Cardiac fibroblast (primary cell): ENCODE measurements around the gene RSPRY1.
A peak's percentile ranks its signal among the peaks of the same experiment; 100 is the strongest.

ENCODE experiments used
- DNase-seq, 2 donors: peaks; one replicate each; pipeline versions ENCODE4 v3.0.0 to v3.0.0-alpha.2; 2010; ENCODE audit warnings: low read depth in 2 of 2
- H3K4me3 ChIP-seq, 2 donors: replicated peaks in 1 of 2; 1 replicate in 1 of 2; 2 replicates in 1 of 2; pipeline ENCODE4 v1.5.1; 2011; ENCODE audit warnings: low read depth in 2 of 2, low read length in 2 of 2, mild to moderate bottlenecking in 2 of 2, moderate library complexity in 1 of 2
- TF ChIP-seq, protein P1 (sequence below): IDR thresholded peaks from one replicate; pipeline ENCODE4 v1.5.1; 2011; ENCODE audit warnings: low read depth, mild to moderate bottlenecking, low read length, inconsistent platforms

RSPRY1 gene

DNA sequence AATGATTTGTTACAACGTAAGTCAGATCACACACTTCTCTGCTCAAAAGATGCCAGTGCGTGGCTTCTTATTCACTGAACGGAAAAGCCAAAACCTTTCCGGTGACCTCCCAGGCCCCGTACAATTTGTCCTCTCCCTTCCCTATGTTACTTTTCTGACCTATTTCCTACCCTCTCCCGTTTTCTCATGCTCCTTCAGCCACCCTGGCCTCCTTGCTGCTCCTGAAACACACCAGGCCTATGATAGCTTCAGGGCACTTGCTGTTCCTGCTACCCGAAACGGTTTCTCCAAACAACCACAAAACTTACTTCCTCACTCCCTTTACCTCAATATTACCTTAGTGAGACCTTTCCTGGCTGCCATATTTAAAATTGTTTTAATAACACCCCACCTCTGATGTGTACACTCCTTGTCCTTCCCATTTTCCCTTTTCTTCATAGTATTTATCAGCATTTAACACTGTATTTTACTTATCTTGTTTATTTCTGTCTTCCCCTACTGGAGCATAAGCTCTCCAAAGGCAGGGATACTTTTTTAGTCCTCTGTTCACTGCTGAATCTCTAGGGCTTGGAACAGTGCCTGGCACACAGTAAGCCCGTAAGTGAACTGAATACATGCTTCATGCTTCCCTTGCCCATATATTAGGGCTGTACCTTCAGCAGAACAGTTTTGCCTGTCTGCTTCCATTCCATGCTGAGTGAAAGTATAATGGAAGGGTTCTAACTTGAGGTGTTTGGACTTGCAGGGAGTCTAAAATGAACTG is 48.0 kb downstream of the RSPRY1 start:
- H3K4me3 ChIP-seq, result no peak overlapping the region
- TF ChIP-seq, protein P1, sequence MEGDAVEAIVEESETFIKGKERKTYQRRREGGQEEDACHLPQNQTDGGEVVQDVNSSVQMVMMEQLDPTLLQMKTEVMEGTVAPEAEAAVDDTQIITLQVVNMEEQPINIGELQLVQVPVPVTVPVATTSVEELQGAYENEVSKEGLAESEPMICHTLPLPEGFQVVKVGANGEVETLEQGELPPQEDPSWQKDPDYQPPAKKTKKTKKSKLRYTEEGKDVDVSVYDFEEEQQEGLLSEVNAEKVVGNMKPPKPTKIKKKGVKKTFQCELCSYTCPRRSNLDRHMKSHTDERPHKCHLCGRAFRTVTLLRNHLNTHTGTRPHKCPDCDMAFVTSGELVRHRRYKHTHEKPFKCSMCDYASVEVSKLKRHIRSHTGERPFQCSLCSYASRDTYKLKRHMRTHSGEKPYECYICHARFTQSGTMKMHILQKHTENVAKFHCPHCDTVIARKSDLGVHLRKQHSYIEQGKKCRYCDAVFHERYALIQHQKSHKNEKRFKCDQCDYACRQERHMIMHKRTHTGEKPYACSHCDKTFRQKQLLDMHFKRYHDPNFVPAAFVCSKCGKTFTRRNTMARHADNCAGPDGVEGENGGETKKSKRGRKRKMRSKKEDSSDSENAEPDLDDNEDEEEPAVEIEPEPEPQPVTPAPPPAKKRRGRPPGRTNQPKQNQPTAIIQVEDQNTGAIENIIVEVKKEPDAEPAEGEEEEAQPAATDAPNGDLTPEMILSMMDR, result no peak

DNA sequence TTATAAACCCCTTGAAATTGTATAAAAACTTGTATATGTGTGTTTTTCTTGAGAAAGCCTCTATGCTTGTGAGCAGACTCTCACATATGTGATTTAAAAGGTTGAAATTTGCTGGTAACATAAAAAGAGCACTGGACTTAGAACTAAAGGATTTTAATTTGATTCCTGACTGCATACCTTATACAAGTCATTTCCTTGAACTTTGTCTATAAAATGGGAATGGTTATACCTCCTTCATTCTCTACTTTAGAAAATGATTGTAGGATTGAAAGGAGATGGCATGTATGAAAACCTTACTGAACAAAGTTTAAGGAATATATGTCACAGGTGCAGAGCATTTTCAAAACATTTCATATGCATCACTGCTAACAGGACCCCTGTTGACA is 48.6 kb downstream of the RSPRY1 start:
- TF ChIP-seq, protein P1, result no peak
- DNase-seq, result no peak
- H3K4me3 ChIP-seq, result no peak overlapping the region

More for the DNA sequence above, 48.0 kb downstream of the RSPRY1 start:
- DNase-seq, result no peak

DNA sequence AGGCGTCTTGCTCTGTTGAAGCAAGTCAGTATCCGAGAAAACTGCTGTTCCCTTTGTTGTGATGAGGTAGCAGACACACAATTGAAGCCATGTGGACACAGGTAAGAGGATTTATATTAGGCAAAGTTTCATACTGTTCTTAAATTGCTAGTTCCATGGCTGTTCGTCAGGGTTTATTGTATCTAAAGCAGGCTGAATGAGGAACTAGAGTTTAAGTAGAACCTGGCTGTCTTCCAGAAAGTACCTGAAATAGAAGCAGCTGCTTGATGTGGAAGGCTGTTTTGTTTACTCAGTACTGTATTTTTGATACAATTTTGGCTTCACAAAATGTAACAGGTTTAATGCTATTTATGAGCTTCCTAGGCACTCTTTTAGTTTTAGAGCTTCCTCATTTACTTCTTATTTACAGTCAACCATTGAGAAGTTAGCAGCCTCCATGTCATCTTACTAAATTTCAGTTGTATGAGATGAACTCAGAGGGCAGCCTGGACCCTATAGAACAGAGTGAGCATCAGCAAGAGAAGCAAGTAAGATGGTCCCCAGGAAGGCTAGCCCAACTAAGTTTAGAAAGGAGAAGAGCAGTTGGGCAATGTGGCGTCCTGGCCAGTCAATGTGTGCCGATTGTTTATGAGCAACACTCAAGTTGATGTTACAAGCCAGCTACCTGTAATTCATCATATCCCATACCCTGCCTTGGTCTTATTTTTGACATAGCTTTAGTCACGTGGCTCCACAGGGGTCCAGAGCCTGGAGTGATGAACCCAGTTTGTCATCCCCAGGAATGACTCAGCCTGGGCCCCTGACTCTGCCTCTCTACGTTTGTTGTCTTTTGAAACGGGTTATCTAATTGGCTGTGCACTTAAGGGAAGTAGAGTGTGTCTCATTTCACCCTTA is 49.2 kb downstream of the RSPRY1 start:
- TF ChIP-seq, protein P1, result no peak
- DNase-seq, result peak; percentile 27 to 68
- H3K4me3 ChIP-seq, result no peak overlapping the region

- DNase-seq, result no peak
- TF ChIP-seq, protein P1, result no peak
These were observed 49.9 kb downstream of the RSPRY1 start for GRCh38 chr16:57236022-57236350.

DNA sequence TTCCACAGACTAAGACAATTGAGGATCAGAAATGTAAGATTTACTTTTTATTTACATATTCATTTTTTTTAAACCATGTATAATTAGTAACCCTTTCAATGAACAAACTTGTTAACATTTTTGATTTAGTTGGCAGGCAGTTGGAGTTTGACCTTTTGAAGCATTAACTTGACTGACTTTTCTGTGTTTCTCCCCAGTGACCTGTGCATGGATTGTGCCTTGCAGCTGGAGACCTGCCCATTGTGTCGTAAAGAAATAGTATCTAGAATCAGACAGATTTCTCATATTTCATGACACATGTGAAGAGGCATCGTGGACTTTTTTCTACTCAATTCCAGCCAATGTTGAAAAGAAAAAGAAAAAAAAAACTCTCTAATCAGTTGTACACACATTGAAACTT is 52.6 kb downstream of the RSPRY1 start:
- DNase-seq, result no peak
- no peak overlapping the region for H3K4me3 ChIP-seq
- TF ChIP-seq, protein P1, result no peak

More at GRCh38 chr16:57236022-57236350, 49.9 kb downstream of the RSPRY1 start:
- H3K4me3 ChIP-seq, result no peak overlapping the region

- TF ChIP-seq, protein P1, result no peak
- no peak overlapping the region for H3K4me3 ChIP-seq
- DNase-seq, result peak in 1 of 2 donors; percentile 56
These were observed 53.0 kb downstream of the RSPRY1 start for GRCh38 chr16:57239107-57239506.
